ENCODE measurements around the gene NKAIN2.
"Not testable (repeated sequence)": the region's sequence is repeated elsewhere in the genome, so short reads cannot be mapped to it uniquely, and the experiment has no call there.

NKAIN2 gene

GRCh38 chr6:124459268-124459667 is 655.6 kb downstream of the NKAIN2 start:
- no peak for DNase-seq

- DNase-seq: no peak
Measured at GRCh38 chr6:124462750-124463149, 659.1 kb downstream of the NKAIN2 start.

GRCh38 chr6:124463271-124463670 is 659.6 kb downstream of the NKAIN2 start:
- DNase-seq: no peak

- DNase-seq: not testable (repeated sequence)
Measured at GRCh38 chr6:124464600-124464999, 660.9 kb downstream of the NKAIN2 start.

- DNase-seq: no peak
Measured at GRCh38 chr6:124466949-124467348, 663.3 kb downstream of the NKAIN2 start.

- DNase-seq: no peak
Measured at GRCh38 chr6:124467366-124467765, 663.7 kb downstream of the NKAIN2 start.

- DNase-seq: no peak
Measured at GRCh38 chr6:124470803-124471202, 667.1 kb downstream of the NKAIN2 start.

GRCh38 chr6:124475176-124475575 is 671.5 kb downstream of the NKAIN2 start:
- no peak for DNase-seq

GRCh38 chr6:124478906-124479305 is 675.2 kb downstream of the NKAIN2 start:
- no peak for DNase-seq

- DNase-seq: no peak
Measured at GRCh38 chr6:124479991-124480430, 676.3 kb downstream of the NKAIN2 start.

- DNase-seq: no peak
Measured at GRCh38 chr6:124482071-124482491, 678.4 kb downstream of the NKAIN2 start.

GRCh38 chr6:124487623-124488431 is 684.2 kb downstream of the NKAIN2 start:
- DNase-seq: no peak

- DNase-seq: no peak
Measured at GRCh38 chr6:124490122-124490521, 686.5 kb downstream of the NKAIN2 start.

GRCh38 chr6:124493259-124493658 is 689.6 kb downstream of the NKAIN2 start:
- DNase-seq: no peak

GRCh38 chr6:124494956-124495664 is 691.4 kb downstream of the NKAIN2 start:
- DNase-seq: no peak

- no peak for DNase-seq
Measured at GRCh38 chr6:124495665-124496190, 692.1 kb downstream of the NKAIN2 start.

- no peak for DNase-seq
Measured at GRCh38 chr6:124496334-124496733, 692.7 kb downstream of the NKAIN2 start.

- DNase-seq: no peak
Measured at GRCh38 chr6:124512431-124512830, 708.8 kb downstream of the NKAIN2 start.

- no peak for DNase-seq
Measured at GRCh38 chr6:124517339-124517738, 713.7 kb downstream of the NKAIN2 start.

GRCh38 chr6:124520514-124520913 is 716.8 kb downstream of the NKAIN2 start:
- DNase-seq: no peak

GRCh38 chr6:124522335-124522734 is 718.7 kb downstream of the NKAIN2 start:
- DNase-seq: no peak

- no peak for DNase-seq
Measured at GRCh38 chr6:124524491-124525200, 721.0 kb downstream of the NKAIN2 start.

GRCh38 chr6:124530926-124531325 is 727.3 kb downstream of the NKAIN2 start:
- DNase-seq: no peak

All from CD4-positive, alpha-beta T cell treated with Interleukin-4 for 4 hours (primary cell).